ENCODE measurements around the gene ITGB5.

DNA sequence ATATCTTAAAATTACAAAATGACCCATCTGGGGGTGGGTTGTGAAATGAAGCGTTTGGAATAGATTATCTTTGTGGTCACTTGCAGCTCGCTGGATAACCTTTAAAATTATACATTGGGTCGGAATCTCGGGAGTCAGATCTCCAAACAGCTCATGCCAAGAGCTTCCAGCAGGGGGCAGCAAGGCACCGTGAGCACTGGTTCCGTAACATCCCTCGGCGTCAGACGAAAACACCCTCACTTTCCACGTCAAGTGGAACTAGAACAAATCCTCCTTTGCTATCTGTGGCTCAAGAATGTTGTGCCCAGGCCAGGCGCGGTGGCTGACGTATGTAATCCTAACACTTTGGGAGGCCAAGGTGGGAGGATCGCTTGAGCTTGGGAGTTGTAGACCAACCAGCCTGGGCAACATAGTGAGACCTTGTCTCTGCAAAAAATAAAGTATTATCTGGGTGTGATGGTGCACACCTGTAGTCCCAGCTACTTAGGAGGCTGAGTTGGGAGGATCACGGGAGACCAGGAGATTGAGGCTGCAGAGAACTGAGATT, 125.8 kb downstream of the ITGB5 start:
- TF ChIP-seq, protein P1, sequence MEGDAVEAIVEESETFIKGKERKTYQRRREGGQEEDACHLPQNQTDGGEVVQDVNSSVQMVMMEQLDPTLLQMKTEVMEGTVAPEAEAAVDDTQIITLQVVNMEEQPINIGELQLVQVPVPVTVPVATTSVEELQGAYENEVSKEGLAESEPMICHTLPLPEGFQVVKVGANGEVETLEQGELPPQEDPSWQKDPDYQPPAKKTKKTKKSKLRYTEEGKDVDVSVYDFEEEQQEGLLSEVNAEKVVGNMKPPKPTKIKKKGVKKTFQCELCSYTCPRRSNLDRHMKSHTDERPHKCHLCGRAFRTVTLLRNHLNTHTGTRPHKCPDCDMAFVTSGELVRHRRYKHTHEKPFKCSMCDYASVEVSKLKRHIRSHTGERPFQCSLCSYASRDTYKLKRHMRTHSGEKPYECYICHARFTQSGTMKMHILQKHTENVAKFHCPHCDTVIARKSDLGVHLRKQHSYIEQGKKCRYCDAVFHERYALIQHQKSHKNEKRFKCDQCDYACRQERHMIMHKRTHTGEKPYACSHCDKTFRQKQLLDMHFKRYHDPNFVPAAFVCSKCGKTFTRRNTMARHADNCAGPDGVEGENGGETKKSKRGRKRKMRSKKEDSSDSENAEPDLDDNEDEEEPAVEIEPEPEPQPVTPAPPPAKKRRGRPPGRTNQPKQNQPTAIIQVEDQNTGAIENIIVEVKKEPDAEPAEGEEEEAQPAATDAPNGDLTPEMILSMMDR (IDR thresholded peaks at IDR 0.05) = peak; percentile 94 to 97 (median 96)
- TF ChIP-seq POLR2A (IDR thresholded peaks at IDR 0.05) = no peak

All from right lobe of liver (tissue), 4 donors.